NCI-H524 treated with DMSO at 0.1 percent for 48 hours (cell line): ENCODE results near the gene FAM98C.
"Not testable (repeated sequence)": the region's sequence is repeated elsewhere in the genome, so short reads cannot be mapped to it uniquely, and the experiment has no call there.

ENCODE experiments used
- DNase-seq: peaks from one replicate; lab custom pipeline; 2025; lab: John Stamatoyannopoulos, UW

Gene FAM98C

DNA sequence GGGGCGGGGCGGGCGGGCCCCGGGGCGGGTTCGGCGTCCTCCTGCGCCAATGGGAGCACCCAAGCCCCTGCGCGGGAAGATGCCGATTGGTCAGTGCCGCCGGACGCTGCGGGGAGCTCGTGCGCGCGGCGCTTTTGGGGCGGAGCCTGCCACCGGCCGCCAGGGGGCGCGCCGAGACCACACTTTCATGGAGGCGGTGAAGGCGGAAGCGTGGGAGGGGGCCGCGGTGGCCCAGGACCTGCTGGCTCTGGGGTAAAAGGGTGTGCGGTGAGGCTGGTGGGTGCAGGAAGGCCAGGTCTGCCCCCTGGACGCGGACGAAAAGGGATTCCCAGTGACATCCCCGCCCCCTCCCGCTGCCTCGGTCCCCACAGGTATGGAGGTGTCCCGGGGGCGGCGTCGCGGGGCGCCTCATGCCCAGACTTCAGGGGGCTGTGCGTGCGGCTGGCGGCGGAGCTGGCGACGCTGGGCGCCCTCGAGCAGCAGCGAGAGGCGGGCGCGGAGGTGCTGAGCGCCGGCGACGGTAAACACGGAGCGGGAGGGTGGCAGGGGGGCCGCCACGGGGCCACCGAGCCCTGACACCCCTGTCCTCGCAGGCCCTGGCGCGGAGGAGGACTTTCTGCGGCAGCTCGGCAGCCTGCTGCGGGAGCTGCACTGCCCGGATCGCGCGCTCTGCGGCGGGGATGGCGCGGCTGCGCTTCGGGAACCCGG, at the start of gene FAM98C:
FAM98C (plus strand) TSS at position 127 of the 708 bp plus-strand sequence; CDS start at position 188, 61 bp downstream.
- DNase-seq: peak; percentile 88

DNA sequence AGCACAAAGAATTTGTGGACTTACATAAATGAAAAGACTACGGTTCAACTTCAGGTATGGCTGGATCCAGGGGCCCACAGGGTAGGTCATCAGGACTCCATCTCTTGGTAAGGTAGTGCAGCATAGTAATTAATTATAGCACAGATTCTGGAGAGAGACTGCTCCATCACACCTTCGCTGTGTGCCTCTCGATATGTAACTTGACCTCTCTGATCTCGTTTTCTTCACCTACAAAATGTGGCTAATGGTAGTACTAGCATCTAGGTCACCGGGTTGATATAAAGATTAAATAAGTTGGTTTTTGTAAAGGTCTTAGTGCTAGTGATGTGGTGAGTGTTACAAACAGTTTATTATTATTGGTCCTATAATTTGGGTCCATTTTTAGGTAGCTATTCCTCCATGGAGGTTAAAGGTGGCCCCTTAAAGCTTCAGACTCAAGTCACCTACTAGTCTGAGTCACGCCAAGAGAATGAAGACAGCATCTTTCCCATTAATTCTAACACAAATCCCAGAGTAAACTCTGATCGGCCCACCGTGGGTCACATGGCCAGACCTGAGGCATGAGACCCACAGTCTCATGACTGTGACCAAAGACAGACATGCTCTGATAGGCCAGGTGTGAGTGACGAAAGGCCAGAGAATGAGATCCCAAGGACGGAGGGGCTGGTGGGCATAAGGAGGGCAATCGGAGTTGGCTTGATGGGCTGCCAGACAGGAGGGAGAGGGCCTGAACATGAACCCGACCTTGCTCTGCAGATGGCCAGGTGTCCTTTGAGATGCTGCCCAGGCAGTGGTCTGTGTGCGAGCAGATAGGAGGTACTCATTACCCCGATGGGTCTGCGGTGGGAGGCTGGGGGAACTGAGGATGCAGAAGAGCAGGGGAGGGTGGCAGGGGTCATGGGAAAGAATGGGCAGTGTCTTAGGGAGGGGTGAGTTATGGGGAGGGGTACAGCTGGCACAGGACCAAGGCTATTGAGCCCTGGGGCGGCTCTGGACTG, 46.9 kb upstream of the FAM98C start:
- no peak for DNase-seq

DNA sequence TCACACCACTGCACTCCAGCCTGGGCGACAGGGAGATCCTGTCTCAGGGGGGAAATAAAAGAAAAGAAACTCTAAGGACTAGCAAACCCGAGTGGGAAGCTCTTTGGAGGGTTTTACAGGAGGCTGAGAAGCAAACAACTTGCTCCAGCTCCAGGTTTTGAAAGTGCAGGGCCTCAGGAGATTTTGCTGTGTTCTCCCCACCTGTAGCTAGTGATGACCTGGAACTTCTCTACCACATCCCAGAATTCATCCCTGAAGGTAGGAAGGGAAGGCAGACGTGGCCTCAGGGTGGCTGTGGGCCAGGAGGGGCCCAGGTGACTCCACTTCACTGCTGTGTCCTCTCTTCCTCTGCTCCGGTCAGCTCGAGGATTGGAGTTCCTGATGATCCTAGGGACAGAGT, 44.8 kb upstream of the FAM98C start:
- DNase-seq: no peak

DNA sequence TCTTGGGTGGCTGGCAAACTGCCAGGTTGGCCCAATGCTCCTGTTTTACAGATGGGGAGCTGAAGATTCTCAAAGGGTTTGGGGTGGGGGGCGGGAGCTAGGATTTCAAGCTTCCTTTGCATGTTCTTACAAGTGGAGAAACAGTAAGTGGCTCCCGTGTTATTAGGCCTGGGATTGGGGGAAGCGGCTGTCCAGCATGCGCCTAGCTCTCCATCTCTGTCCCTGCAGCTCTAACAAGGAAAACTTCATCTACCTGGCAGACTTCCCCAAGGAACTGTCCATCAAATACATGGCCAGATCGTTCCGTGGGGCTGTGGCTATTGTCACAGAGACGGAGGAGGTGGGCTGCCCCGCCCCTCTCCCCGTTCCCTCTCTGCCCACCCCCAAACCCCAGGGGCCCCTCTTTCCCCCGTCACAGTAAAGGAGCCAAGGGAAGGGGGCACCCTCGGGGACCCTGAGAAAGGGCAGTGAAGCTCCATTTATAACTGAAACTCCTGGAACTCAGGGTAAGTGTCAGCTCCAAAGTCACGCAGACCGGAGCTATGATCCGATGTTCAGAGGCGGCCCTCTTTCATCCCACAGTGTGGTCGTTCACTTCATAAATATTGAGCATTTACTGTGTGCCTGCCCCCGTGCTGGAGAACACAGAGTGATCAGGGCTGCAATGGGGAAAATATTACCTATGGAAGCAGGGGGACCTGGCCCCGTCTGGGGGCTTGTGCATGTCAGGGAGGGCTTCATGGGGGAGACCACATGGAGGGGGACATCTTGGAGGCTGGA, 43.5 kb upstream of the FAM98C start:
- DNase-seq: no peak

DNA sequence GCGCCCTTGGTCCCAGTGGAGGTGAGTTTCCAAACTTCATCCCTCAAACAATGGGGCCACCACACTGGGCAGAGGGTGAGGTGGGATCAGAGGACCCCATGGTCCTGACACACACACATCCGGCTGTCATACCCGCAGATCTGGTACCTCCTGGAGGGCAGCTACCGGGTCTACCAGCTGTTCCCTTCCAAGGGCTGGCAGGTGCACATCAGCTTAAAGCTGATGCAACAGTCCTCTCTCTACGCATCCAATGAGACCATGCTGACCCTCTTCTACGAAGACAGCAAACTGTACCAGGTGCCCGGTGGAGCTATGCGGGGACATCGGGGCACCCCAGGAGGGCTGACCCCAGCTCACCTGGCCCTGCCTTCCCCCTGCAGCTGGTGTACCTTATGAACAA, 42.5 kb upstream of the FAM98C start:
- DNase-seq: no peak

DNA sequence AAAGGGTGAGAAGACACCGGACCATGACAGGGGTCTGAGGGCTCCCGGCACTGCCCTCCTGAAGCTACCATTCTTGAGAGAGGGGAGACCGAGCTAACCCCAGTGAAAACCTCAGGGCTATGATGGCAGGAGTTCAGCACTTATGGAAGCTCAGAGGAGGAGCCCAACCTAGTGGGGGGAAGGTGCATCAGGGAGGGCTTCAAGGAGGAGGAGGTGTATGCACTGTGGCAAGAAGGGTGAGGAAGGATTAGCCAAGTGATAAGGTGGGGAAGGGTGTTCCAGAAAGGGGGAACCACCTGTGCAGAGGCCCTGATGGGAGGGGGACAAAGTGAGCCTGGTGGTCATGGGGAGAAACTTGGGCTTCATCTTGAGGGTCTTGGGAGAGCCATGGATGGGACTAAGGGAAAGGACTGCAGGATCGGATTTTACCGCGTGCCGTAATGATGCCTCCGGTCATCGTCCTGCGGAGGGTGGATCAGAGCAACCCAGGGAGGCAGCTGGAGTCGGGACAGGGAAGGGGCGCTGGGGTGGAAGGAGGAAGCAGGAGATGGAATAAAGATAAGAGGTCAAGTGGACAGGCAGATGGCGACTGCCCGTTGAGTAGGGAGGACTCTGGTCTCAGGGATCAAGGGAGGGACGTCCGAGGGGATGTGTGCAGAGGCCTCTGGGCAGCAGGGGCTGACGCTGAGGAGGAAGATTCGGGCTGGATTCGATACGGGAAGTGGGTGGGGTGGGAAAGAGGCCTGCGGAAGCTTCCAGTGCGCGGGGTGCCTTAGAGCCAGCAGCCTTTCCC, 41.9 kb upstream of the FAM98C start:
- no peak for DNase-seq

DNA sequence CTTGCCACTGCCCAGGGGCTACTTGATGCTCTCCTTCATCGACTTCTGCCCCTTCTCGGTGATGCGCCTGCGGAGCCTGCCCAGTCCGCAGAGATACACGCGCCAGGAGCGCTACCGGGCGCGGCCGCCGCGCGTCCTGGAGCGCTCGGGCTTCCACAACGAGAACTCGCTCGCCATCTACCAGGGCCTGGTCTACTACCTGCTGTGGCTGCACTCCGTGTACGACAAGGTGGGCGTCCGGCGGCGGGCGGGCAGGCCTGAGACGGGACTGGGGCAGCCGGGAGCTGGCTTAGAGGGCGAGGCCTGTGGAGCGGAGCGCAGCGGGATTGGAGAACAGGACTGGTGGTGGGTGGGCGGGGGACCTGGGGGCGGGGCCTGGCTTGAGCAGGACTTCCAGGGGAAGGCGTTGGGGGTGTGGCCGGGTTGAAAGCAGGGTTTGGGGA, 41.2 kb upstream of the FAM98C start:
- DNase-seq: no peak

DNA sequence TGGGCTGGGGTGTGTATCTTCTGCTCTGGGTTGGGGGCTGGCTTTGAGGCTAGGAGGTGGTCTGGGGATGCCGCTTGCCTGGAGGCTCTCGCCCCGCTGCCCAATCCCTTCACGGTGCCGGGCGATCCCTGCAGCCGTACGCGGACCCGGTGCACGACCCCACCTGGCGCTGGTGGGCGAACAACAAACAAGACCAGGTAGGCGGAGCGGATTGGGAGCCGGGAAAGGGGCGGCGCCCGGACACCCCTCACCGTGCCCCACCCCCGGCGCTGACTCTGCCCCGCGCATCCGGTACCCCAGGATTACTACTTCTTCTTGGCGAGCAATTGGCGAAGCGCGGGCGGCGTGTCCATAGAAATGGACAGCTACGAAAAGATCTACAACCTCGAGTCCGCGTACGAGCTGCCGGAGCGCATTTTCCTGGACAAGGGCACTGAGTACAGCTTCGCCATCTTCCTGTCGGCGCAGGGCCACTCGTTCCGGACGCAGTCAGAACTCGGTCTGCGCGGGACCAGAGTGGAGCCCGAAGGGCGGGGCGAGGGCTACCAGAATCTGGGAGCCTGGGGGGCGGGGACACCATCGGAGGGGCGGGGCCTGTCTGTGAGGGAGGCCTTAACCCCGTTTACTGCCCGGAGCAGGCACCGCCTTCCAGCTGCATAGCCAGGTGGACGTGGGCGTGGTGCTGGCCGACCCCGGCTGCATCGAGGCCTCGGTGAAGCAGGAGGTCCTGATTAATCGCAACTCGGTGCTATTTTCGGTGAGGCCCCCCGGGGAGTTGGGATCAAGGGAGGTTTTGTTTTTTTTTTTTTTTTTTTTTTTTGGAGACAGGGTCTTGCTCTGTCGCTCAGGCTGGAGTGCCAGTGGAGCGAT, 40.6 kb upstream of the FAM98C start:
- peak; percentile 17 for DNase-seq

DNA sequence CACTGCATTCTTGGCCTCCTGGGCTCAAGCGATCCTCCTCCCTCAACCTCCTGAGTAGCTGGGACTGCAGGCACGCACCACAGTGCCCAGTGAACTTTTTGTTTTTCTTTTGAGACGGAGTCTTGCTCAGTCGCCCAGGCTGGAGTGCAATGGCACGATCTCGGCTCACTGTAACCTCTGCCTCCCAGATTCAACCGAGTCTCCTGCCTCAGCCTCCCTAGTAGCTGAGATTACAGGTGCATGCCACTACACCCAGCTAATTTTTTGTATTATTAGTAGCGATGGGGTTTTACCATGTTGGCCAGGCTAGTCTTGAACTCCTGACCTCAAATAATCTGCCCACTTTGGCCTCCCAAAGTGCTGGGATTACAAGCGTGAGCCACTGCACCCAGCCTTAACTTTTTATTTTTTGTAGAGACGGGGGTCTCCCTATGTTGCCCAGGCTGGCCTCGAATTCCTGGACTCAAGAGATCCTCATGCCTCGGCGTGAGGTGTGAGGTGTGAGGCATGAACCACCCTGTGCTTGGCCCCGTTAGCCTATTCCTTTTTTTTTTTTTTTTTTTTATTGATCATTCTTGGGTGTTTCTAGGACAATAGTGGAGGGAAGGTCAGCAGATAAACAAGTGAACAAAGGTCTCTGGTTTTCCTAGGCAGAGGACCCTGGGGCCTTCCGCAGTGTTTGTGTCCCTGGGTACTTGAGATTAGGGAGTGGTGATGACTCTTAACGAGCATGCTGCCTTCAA, 39.8 kb upstream of the FAM98C start:
- DNase-seq: not testable (repeated sequence)

DNA sequence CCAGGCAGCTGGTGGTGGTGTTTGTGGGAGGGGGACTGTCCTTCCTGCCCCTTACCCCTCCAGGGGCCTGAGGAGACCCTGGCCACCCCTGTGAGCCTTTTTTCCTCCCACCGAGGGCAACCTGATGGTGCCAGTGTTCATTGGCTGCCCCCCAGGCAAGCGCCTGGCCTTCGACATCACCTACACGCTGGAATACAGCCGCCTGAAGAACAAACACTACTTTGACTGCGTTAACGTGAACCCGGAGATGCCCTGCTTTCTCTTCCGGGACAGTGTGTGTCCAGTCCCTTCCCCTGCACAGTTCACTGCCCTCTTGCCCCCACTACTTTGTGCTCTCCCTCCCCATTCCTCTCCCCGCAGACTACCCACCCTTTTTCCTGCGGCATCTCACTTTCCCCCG, 35.9 kb upstream of the FAM98C start:
- DNase-seq: no peak

DNA sequence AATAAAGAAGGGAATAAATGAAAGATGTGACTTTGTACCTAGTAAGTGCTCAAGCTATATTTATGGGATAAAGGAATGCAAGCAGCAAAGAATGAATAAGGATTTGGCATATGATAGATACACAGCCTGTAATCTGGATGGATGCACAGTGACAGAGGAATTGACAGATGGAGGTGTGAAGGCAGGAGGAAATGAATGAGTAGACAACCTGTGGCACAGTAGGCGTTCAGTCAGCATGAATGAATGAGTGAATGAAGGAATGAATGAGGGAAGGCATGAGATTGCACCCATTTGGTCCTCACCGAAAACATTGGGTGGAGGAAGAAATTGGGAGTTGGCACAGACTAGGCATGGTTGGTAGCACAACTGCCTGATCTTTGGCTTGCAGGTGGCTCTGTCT, 33.3 kb upstream of the FAM98C start:
- DNase-seq: no peak

DNA sequence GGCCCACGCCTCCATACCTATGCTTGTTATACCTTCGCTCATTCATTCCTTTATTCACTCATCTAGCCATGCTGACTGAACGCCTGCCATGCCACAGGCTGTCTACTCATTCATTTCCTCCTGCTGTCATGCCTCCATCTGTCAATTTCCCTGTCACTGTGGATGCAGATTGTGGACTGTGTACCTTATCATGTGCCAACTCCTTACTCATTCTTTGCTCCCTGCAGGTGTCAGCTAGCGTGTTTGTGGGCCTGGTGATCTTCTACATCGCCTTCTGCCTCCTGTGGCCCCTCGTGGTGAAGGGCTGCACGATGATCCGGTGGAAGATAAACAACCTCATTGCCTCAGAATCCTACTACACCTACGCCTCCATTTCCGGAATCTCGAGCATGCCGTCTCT, 32.6 kb upstream of the FAM98C start:
- no peak for DNase-seq

DNA sequence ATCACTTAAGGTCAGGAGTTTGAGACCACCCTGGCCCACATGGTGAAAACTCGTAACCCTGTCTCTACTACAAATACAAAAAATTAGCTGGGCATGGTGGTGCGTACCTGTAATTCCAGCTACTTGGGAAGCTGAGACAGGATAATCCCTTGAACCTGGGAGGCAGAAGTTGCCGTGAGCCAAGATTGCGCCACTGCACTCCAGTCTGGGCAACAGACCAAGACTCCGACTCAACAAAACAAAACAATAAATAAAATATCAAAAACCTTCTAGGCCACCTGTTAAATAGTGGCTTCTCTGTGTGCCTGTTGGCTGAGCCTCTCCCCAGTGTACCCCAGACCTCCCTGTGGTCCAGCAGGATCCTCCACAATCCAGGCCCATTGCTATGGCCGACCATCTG, 31.8 kb upstream of the FAM98C start:
- no peak for DNase-seq

DNA sequence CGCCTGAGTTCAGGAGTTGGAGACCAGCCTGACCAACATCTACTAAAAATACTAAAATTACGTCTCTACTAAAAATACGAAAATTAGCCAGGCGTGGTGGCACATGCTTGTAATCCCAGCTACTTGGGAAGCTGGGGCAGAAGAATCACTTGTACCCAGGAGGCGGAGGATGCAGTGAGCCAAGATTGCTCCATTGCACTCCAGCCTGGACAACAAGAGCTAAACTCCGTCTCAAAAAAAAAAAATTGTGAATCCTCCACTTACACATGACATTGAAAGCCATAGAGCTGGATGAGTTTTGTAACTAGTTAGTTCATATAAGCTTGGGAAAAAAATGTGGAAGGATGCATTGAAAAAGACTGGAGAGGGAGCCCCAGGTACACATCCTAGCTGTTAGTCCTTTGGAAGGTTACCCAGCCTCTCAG, 29.0 kb upstream of the FAM98C start:
- no peak for DNase-seq

DNA sequence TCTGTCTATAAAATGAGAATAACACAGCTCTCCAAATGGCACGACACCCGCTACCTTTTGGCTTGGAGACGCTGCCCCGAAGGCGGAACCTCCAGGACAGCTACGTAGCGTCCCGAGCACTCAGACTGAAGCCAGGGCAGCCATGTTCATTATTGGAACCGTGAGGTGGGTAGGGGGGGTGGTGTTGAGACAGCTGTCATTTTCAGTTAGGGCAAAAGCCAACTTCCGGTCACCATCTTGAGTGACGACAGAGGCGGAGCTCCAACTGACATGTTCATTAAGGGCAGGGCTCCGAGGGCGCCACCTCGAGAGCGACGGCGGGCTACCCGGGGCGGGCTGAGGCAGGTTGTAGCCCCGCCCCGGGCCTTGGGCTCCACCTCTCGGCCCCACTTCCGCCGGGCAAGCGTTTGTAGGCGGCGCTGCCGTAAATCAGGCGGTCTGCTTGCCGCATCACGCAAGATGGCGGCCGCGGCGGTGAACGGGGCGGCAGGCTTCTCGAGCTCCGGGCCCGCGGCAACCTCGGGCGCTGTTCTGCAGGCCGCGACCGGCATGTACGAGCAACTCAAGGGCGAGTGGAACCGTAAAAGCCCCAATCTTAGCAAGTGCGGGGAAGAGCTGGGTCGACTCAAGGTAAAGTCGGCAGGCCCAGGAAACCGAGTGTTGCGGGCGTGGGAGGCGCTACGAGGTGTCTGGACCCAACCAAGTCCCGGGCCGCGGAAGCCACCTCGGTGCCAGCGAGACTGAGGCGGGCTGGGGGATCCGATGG, 28.4 kb upstream of the FAM98C start, which contains the start of gene PSMD8:
PSMD8 (plus strand) TSS at position 240 of the 766 bp plus-strand sequence; CDS start at position 271, 31 bp downstream.
- peak; percentile 98 for DNase-seq

DNA sequence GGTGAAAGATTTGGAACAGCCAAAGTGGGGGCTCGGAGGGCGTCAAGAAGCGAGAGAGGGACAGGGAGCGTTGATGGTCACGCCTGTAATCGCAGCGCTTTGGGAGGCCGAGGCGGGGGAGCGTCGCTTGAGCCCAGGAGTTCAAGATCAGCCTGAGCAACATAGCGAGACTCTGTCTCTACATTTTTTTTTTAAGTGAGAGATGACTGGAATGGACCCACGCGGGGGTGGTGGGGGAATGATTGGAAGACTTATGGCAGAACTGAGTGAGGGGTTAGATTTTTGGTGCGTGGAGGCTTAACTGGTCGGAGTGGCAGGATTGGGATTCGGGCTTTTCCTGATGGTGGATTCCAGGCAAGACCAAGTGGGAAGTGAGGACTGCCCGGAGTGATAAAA, 27.8 kb upstream of the FAM98C start:
- no peak for DNase-seq

DNA sequence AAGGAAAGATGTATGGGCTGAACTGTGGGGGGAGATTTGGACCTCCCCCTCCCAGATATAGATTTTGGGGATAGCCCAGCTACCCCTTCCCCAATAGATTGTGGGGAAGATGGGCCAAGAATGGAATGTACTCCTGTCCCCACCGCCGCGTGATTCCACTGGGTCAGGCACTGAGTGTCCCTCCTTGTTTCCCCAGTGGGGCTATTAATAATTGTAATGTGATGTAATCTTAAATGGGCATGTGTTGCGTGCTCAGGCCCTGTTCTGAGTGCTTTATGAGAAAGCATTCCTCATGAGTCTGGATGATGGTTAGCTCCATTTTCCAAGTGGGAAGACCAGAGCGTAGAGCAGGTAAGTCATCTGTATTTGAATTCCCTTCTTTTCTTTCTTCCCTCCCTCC, 27.1 kb upstream of the FAM98C start:
- DNase-seq: no peak

DNA sequence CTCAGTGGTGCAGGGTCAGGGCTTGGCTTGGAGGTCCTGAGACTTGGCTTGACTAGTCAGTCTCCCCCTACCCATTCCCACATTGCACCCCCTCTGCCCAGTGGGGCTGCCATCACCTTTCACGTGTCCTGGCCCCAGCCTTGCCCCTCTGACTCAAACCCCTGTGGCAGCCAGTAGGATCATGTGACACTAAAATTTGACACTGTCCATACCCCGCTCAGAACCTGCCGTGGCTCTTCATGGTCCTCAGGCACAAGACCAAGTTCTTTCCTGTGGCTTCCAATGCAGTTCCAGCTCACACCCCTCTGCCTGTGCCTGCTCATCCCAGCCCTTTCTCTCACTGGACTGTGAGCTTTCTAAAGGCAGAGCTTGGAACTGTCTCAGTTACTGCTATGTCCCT, 26.3 kb upstream of the FAM98C start:
- DNase-seq: no peak

DNA sequence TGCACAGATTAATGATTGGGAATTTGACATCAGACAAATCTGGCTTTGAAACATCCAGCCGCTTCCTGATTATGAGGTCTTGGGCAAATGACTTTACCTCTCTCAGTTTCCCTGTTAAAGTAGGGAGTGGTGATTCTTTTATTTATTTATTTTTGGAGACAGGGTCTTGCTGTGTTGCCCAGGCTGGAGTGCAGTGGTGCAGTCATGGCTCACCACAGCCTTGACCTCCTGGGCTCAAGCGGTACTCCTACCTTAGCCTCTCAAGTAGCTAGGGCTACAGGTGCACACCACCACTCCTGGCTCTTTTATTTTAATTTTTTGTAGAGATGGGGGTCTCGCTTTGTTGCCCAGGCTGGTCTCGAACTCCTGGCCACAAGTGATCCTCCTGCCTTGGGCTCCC, 25.8 kb upstream of the FAM98C start:
- DNase-seq: no peak
